OCI-LY3 (cell line): ENCODE results near the gene HORMAD2.

Experiments used
- EZH2phosphoT487 ChIP-seq: fragments of 200-600 bp; shearing (Covaris generic); IDR thresholded peaks from 2 replicates; pipeline ENCODE4 v1.6.1; 2018; ENCODE audit warnings: antibody characterized with exemption, mixed run types, low read depth
- TF ChIP-seq, protein P1 (sequence below): fragments of 200-600, 300-600 bp; sonication (generic); IDR thresholded peaks from 2 replicates; pipeline ENCODE4 v1.5.1; 2014; ENCODE audit warnings: antibody characterized with exemption, low read length, low read depth

DNA sequence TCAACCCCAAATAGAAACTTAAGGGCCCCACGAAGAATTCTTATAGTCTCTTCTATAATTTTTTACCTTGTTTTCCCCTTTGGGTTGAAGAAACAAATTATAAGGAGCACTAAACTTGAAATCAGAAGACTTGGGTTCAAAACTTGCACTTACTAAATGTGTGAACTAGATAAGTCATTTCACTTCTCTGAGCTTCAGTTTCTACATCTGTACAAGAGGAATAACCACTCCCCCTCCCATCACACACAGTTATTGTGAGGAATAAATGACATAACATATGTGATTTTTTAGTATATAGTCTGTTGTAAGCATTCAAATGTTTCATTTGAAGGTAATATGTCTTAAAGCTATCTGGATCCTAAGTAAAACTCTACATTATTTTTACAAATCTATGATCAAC is 87.5 kb downstream of the HORMAD2 start:
- TF ChIP-seq, protein P1, sequence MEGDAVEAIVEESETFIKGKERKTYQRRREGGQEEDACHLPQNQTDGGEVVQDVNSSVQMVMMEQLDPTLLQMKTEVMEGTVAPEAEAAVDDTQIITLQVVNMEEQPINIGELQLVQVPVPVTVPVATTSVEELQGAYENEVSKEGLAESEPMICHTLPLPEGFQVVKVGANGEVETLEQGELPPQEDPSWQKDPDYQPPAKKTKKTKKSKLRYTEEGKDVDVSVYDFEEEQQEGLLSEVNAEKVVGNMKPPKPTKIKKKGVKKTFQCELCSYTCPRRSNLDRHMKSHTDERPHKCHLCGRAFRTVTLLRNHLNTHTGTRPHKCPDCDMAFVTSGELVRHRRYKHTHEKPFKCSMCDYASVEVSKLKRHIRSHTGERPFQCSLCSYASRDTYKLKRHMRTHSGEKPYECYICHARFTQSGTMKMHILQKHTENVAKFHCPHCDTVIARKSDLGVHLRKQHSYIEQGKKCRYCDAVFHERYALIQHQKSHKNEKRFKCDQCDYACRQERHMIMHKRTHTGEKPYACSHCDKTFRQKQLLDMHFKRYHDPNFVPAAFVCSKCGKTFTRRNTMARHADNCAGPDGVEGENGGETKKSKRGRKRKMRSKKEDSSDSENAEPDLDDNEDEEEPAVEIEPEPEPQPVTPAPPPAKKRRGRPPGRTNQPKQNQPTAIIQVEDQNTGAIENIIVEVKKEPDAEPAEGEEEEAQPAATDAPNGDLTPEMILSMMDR: no peak
- TF ChIP-seq EZH2phosphoT487: no peak
